A549 (cell line): ENCODE measurements around the gene MOB1B.

ENCODE experiments used
- CTCF ChIP-seq: fragments of >200 bp; sonication (Bioruptor Twin); formaldehyde crosslinking; IDR thresholded peaks from 3 replicates; pipeline ENCODE4 v1.5.1; 2016
- HMGXB4 ChIP-seq: fragments of 250-450 bp; sonication (Bioruptor Pico); IDR thresholded peaks from 2 replicates; pipeline ENCODE4 v1.5.0; 2021; ENCODE audit warnings: mild to moderate bottlenecking, moderate library complexity, borderline replicate concordance
- NR3C1 ChIP-seq: fragments of >200 bp; sonication (Bioruptor Twin); formaldehyde crosslinking; IDR thresholded peaks from 3 replicates; pipeline ENCODE4 v1.6.1; 2017
- PBX3 ChIP-seq: IDR thresholded peaks from 2 replicates; pipeline ENCODE4 v1.6.1; 2012
- POLR2AphosphoS2 ChIP-seq: conservative IDR thresholded peaks from 2 replicates; pipeline ENCODE4 v1.6.1; 2012; ENCODE audit warnings: low read length, improper control_type of control experiment, inconsistent platforms

GRCh38 chr4:70858454-70858853, 43.7 kb upstream of the MOB1B start:
- TF ChIP-seq HMGXB4 (CRISPR knock-in tag) = no peak
- no peak for TF ChIP-seq CTCF
- TF ChIP-seq PBX3 = no peak
- TF ChIP-seq POLR2AphosphoS2 = no peak
- no peak for TF ChIP-seq NR3C1
